ENCODE results near the gene POU4F3. TPM values are rescaled to one million over a fixed set of nuclear protein-coding genes. Genes with fewer than 3 reads are reported as not detected.

Gene POU4F3
- total and polyA plus RNA-seq, 4 experiments from 2014 or later: not detected

DNA sequence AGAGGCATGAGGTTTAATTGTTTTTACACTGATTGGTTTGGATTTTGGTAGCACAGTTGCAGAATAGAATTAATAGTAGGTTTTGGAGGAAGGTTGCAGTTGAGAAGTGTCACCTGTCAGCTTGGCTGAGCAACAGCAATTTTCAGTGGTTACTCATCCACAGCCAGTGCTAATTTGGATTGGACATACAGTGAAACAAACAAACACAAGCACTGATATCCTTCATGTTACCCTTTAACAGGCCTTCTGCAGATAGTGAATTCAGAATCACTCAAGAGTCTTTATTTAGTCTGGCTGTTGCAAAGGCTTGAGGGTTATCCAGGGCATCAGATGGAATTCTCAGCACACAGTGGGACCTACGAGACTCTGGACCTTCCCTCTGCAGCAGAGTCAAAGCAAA, 31.8 kb upstream of the POU4F3 start:
- intact Hi-C loops (cut with micrococcal nuclease): no loop called here
- Histone ChIP-seq H3K4me1 (ENCODE audit: insufficient read depth, low read length) (no peaks in the 10 kb centered on the region), H3K27ac (ENCODE audit: low read depth, low read length) (no peak overlapping the region), H3K4me3 (ENCODE audit: low read length in 2 of 2) (no peak overlapping the region), H3K27me3 (ENCODE audit: insufficient read depth, low read length) (no peaks in the 10 kb centered on the region), H3K36me3 (ENCODE audit: insufficient read depth, low read length) (no peaks in the 10 kb centered on the region), H3K9me3 (ENCODE audit: control insufficient read depth in 1 of 2, low read length in 2 of 2) (no peaks in the 10 kb centered on the region)
- Mint-ChIP-seq H3K27ac (no peak overlapping the region), H3K4me3 (no peak overlapping the region), H3K4me1 (no peaks in the 10 kb centered on the region), H3K27me3 (peaks cover 5 to 9% of the 10 kb centered on the region in 2 donors), H3K36me3 (no peaks in the 10 kb centered on the region), H3K9me3 (peaks cover 0 to 2% (median 0%) of the 10 kb centered on the region in 8 donors)
- CTCF ChIA-PET (ENCODE audit: partially characterized antibody): no interaction called here
- POLR2A ChIA-PET (ENCODE audit: partially characterized antibody): no interaction called here
- no peak for DNase-seq

DNA sequence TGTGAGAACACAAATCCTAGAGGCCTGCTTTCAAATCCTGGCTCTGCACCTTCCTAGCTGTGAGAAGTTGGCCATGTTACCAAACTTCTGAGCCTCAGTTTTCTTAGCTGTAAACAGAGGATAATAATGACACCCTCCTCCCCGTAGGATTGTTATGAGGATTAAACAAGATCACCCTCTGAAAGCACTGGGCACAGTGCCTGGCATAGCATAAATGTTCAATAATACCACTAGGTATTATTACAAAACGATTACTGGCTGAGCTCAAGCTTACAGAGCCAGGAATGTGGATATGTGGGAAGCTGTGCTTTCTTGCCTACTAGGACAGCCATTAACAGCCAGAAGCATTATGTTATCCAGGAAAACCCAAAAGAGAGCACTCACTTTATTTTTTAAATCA, 30.8 kb upstream of the POU4F3 start:
- Histone ChIP-seq H3K4me3 (ENCODE audit: low read length in 2 of 2) (no peak overlapping the region), H3K4me1 (ENCODE audit: insufficient read depth, low read length) (no peaks in the 10 kb centered on the region), H3K27me3 (ENCODE audit: insufficient read depth, low read length) (no peaks in the 10 kb centered on the region), H3K36me3 (ENCODE audit: insufficient read depth, low read length) (no peaks in the 10 kb centered on the region), H3K27ac (ENCODE audit: low read depth, low read length) (no peak overlapping the region), H3K9me3 (ENCODE audit: control insufficient read depth in 1 of 2, low read length in 2 of 2) (no peaks in the 10 kb centered on the region)
- CTCF ChIA-PET (ENCODE audit: partially characterized antibody): no interaction called here
- intact Hi-C loops (cut with micrococcal nuclease): no loop called here
- Mint-ChIP-seq H3K4me1 (peaks cover 0 to 1% (median under 1%) of the 10 kb centered on the region in 4 donors), H3K9me3 (no peaks in the 10 kb centered on the region), H3K36me3 (no peaks in the 10 kb centered on the region), H3K4me3 (no peak overlapping the region), H3K27me3 (peaks cover 5 to 9% of the 10 kb centered on the region in 2 donors), H3K27ac (no peak overlapping the region)
- no peak for DNase-seq
- POLR2A ChIA-PET (ENCODE audit: partially characterized antibody): no interaction called here

DNA sequence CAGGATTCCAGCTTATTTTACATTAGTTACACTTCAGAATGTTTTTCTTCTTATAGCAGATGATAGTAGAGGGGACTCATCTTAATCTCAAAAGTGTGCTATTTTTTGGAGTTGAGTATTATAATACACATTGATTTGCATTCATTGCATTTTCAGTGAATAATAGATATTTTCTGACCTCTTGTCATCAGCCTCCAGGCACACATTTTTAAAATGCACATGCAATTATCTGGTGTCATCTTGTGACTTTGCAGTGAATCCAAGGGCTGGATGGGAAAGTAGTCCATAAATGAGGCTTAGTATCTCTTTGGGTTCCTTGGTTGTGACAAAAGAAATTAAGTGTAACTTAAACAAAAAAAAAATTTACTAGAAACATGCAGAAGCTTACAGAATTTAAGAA, 28.1 kb upstream of the POU4F3 start:
- POLR2A ChIA-PET (ENCODE audit: partially characterized antibody): no interaction called here
- CTCF ChIA-PET (ENCODE audit: partially characterized antibody): no interaction called here
- Histone ChIP-seq H3K4me1 (ENCODE audit: insufficient read depth, low read length) (no peaks in the 10 kb centered on the region), H3K27ac (ENCODE audit: low read depth, low read length) (no peak overlapping the region), H3K9me3 (ENCODE audit: control insufficient read depth in 1 of 2, low read length in 2 of 2) (no peaks in the 10 kb centered on the region), H3K4me3 (ENCODE audit: low read length in 2 of 2) (no peak overlapping the region), H3K36me3 (ENCODE audit: insufficient read depth, low read length) (no peaks in the 10 kb centered on the region), H3K27me3 (ENCODE audit: insufficient read depth, low read length) (no peaks in the 10 kb centered on the region)
- DNase-seq: no peak
- peaks cover 11 to 16% of the 10 kb centered on the region in 2 donors for H3K27me3 Mint-ChIP-seq
- no peak overlapping the region for H3K27ac Mint-ChIP-seq
- H3K4me3 Mint-ChIP-seq: no peak overlapping the region
- peaks cover 1 to 6% (median 4%) of the 10 kb centered on the region in 4 donors for H3K4me1 Mint-ChIP-seq
- intact Hi-C loops (cut with micrococcal nuclease): no loop called here
- H3K9me3 Mint-ChIP-seq: peaks cover 0 to 2% (median 0%) of the 10 kb centered on the region in 8 donors
- H3K36me3 Mint-ChIP-seq: no peaks in the 10 kb centered on the region

DNA sequence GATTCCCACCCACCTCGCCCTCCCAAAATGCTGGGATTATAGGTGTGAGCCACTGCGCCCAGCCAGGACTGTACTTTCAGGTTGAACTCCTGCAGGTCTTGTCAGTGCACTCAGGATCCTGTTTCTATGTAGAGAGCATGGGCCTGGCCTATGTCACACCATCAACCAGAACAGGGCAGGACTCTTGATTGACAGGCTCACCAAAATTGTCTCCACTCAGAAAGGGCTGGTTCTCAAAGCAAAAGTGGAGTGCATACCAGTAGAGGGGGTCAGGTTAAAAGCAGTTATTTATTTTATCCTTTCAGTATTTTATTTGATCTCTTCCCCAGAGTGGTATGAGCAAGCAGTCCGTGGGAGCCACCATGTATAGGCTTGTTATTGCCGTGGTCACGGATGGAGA, 27.4 kb upstream of the POU4F3 start:
- Mint-ChIP-seq H3K27ac (no peak overlapping the region), H3K4me1 (peaks cover 1 to 6% (median 4%) of the 10 kb centered on the region in 4 donors), H3K36me3 (no peaks in the 10 kb centered on the region), H3K9me3 (peaks cover 0 to 2% (median 0%) of the 10 kb centered on the region in 8 donors), H3K27me3 (peaks cover 11 to 16% of the 10 kb centered on the region in 2 donors), H3K4me3 (no peak overlapping the region)
- H3K27me3 ChIP-seq (ENCODE audit: insufficient read depth, low read length): no peaks in the 10 kb centered on the region
- ChIA-PET CTCF (ENCODE audit: partially characterized antibody) (no interaction called here), POLR2A (ENCODE audit: partially characterized antibody) (no interaction called here)
- no peaks in the 10 kb centered on the region for H3K36me3 ChIP-seq (ENCODE audit: insufficient read depth, low read length)
- intact Hi-C loops (cut with micrococcal nuclease): no loop called here
- no peak overlapping the region for H3K4me3 ChIP-seq (ENCODE audit: low read length in 2 of 2)
- no peaks in the 10 kb centered on the region for H3K9me3 ChIP-seq (ENCODE audit: control insufficient read depth in 1 of 2, low read length in 2 of 2)
- no peaks in the 10 kb centered on the region for H3K4me1 ChIP-seq (ENCODE audit: insufficient read depth, low read length)
- no peak overlapping the region for H3K27ac ChIP-seq (ENCODE audit: low read depth, low read length)
- DNase-seq: no peak

DNA sequence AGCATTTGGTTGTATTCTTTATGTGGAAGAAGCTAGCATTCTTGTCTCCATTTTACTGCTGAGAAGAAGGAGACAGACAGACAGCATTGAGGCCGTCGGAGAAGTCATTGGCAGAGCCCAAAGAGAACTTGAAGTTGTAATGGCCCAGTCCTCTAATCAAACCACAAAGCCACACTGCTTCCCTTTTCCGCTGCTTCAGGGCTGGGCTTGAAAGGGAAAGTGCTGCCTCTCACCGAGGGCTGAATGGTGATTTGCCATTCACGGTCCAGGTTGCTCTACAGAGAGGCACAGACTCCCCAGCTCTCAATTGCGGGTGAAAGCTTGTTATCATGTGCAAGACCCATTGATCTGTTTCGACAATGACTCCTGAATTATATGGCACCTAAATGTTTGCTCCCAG, 25.6 kb upstream of the POU4F3 start:
- POLR2A ChIA-PET (ENCODE audit: partially characterized antibody): no interaction called here
- Histone ChIP-seq H3K27me3 (ENCODE audit: insufficient read depth, low read length) (no peaks in the 10 kb centered on the region), H3K4me3 (ENCODE audit: low read length in 2 of 2) (no peak overlapping the region), H3K27ac (ENCODE audit: low read depth, low read length) (no peak overlapping the region), H3K4me1 (ENCODE audit: insufficient read depth, low read length) (no peaks in the 10 kb centered on the region), H3K9me3 (ENCODE audit: control insufficient read depth in 1 of 2, low read length in 2 of 2) (no peaks in the 10 kb centered on the region), H3K36me3 (ENCODE audit: insufficient read depth, low read length) (no peaks in the 10 kb centered on the region)
- CTCF ChIA-PET (ENCODE audit: partially characterized antibody): no interaction called here
- Mint-ChIP-seq H3K27ac (no peak overlapping the region), H3K36me3 (no peaks in the 10 kb centered on the region), H3K27me3 (peaks cover 11 to 14% of the 10 kb centered on the region in 2 donors), H3K4me1 (peaks cover 1 to 6% (median 4%) of the 10 kb centered on the region in 4 donors), H3K4me3 (no peak overlapping the region), H3K9me3 (peaks cover 0 to 4% (median 0%) of the 10 kb centered on the region in 8 donors)
- intact Hi-C loops (cut with micrococcal nuclease): no loop called here
- DNase-seq: no peak

DNA sequence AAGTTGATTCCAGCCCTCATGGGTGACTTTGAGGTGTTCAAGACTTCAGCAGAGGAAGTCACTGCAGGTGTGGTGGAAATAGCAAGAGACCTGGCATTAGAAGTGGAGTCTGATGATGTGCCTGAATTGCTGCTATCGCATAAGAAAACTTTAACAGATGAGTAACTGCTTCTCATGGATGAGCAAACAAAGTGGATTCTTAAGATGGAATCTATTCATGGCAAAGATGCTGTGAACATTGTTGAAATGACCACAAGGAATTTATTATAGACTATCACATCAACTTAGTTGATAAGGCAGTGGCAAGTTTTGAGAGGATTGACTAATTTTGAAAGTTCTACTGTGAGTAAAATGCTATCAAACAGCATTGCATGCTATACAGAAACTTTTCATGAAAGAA, 17.1 kb upstream of the POU4F3 start:
- Histone ChIP-seq H3K9me3 (ENCODE audit: control insufficient read depth in 1 of 2, low read length in 2 of 2) (no peaks in the 10 kb centered on the region), H3K36me3 (ENCODE audit: insufficient read depth, low read length) (no peaks in the 10 kb centered on the region), H3K4me3 (ENCODE audit: low read length in 2 of 2) (no peak overlapping the region), H3K27ac (ENCODE audit: low read depth, low read length) (no peak overlapping the region), H3K4me1 (ENCODE audit: insufficient read depth, low read length) (no peaks in the 10 kb centered on the region), H3K27me3 (ENCODE audit: insufficient read depth, low read length) (no peaks in the 10 kb centered on the region)
- Mint-ChIP-seq H3K4me3 (no peak overlapping the region), H3K9me3 (peaks cover 0 to 3% (median 0%) of the 10 kb centered on the region in 8 donors), H3K36me3 (no peaks in the 10 kb centered on the region), H3K27ac (no peak overlapping the region), H3K4me1 (no peaks in the 10 kb centered on the region), H3K27me3 (peaks cover 2 to 3% of the 10 kb centered on the region in 2 donors)
- intact Hi-C loops (cut with micrococcal nuclease): no loop called here
- CTCF ChIA-PET (ENCODE audit: partially characterized antibody): no interaction called here
- POLR2A ChIA-PET (ENCODE audit: partially characterized antibody): no interaction called here
- DNase-seq: no peak

DNA sequence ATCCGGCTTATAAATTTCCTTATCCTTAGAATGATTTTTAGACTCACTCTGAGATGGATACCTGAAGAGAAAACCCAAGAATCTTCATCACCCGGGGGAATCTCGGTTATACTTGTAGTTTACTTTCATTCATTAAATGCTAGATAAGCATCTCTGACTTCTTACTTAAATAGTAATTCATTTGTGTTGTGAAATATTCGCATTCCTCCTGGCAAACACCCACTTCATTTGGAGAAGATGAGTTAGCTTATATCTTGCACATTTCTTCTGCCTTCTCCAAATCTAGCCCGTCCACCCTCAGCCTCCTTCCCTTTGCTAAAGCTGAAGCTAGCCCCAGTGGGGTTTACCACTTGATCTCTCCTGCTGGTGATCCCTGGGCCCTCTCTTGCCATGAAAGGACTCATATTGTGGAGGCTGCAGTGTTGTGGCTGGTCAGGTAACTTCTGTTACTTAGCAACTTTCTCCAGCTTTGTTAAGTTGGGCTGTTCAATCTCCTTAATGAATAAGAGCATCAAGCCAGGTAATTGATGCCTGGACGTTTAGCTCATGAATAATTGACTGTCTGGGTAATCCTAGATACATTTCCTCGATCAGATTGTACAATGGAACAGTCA, 11.3 kb upstream of the POU4F3 start:
- no peak overlapping the region for H3K27ac Mint-ChIP-seq
- Histone ChIP-seq H3K27ac (ENCODE audit: low read depth, low read length) (no peak overlapping the region), H3K36me3 (ENCODE audit: insufficient read depth, low read length) (no peaks in the 10 kb centered on the region), H3K9me3 (ENCODE audit: control insufficient read depth in 1 of 2, low read length in 2 of 2) (no peaks in the 10 kb centered on the region), H3K27me3 (ENCODE audit: insufficient read depth, low read length) (no peaks in the 10 kb centered on the region), H3K4me1 (ENCODE audit: insufficient read depth, low read length) (no peaks in the 10 kb centered on the region), H3K4me3 (ENCODE audit: low read length in 2 of 2) (no peak overlapping the region)
- peaks cover 15 to 23% of the 10 kb centered on the region in 2 donors for H3K27me3 Mint-ChIP-seq
- no peak overlapping the region for H3K4me3 Mint-ChIP-seq
- H3K9me3 Mint-ChIP-seq: peaks cover 0 to 3% (median 0%) of the 10 kb centered on the region in 8 donors
- CTCF ChIA-PET (ENCODE audit: partially characterized antibody): no interaction called here
- H3K36me3 Mint-ChIP-seq: no peaks in the 10 kb centered on the region
- intact Hi-C loops (cut with micrococcal nuclease): no loop called here
- no peaks in the 10 kb centered on the region for H3K4me1 Mint-ChIP-seq
- no peak for DNase-seq
- POLR2A ChIA-PET (ENCODE audit: partially characterized antibody): no interaction called here

DNA sequence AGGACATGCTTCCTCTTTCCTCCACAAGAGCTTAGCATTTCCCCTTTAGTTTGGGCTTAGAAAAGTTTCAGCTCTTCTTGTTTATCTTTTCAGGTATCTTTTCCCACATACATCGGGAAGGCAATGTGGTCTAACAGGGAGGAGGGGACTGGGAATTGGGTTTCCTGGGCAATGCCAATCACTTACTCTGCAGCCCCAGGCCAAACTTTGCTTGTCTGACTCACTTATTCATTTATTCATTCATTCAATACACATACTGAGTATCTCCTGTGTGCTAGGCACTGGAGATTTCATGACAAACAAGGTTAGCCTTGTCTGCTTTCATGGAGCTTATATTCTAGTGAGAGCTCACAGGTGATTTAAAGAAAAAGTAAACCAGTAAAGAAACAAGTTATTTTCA, 10.7 kb upstream of the POU4F3 start:
- no peaks in the 10 kb centered on the region for H3K4me1 Mint-ChIP-seq
- Histone ChIP-seq H3K27ac (ENCODE audit: low read depth, low read length) (no peak overlapping the region), H3K27me3 (ENCODE audit: insufficient read depth, low read length) (no peaks in the 10 kb centered on the region), H3K4me1 (ENCODE audit: insufficient read depth, low read length) (no peaks in the 10 kb centered on the region), H3K36me3 (ENCODE audit: insufficient read depth, low read length) (no peaks in the 10 kb centered on the region), H3K9me3 (ENCODE audit: control insufficient read depth in 1 of 2, low read length in 2 of 2) (no peaks in the 10 kb centered on the region), H3K4me3 (ENCODE audit: low read length in 2 of 2) (no peak overlapping the region)
- peaks cover 0 to 3% (median 0%) of the 10 kb centered on the region in 8 donors for H3K9me3 Mint-ChIP-seq
- H3K27ac Mint-ChIP-seq: no peak overlapping the region
- intact Hi-C loops (cut with micrococcal nuclease): no loop called here
- ChIA-PET CTCF (ENCODE audit: partially characterized antibody) (no interaction called here), POLR2A (ENCODE audit: partially characterized antibody) (no interaction called here)
- H3K27me3 Mint-ChIP-seq: peaks cover 14 to 27% of the 10 kb centered on the region in 2 donors
- no peaks in the 10 kb centered on the region for H3K36me3 Mint-ChIP-seq
- no peak for DNase-seq
- no peak overlapping the region for H3K4me3 Mint-ChIP-seq

Measured in CD4-positive, alpha-beta memory T cell (primary cell).